Breast epithelium (tissue), 3 donors: ENCODE results near the gene CCNC.

Experiments
- CTCF ChIP-seq, 3 donors: fragments of 450-650 bp; IDR thresholded peaks; one replicate each; pipeline ENCODE4 v1.5.1; 2016 to 2017; ENCODE audit warnings: antibody characterized with exemption in 3 of 3, mild to moderate bottlenecking in 3 of 3, moderate library complexity in 3 of 3
- POLR2A ChIP-seq: fragments of 450-650 bp; IDR thresholded peaks from one replicate; pipeline ENCODE4 v1.6.1; 2016; ENCODE audit warnings: antibody characterized with exemption, mild to moderate bottlenecking, moderate library complexity
- POLR2AphosphoS5 ChIP-seq, 3 donors: sonication (generic); formaldehyde crosslinking; IDR thresholded peaks; one replicate each; pipeline ENCODE4 v1.6.1; 2017; ENCODE audit warnings: antibody characterized with exemption in 3 of 3

- TF ChIP-seq CTCF (IDR thresholded peaks at IDR 0.05): no peak
- no peak for TF ChIP-seq POLR2AphosphoS5 (IDR thresholded peaks at IDR 0.05)
- no peak for TF ChIP-seq POLR2A
These were observed 46.8 kb downstream of the CCNC start for GRCh38 chr6:99521633-99522151.
